B cell (primary cell): ENCODE data around the gene CAPN10. TPM values are rescaled to one million over a fixed set of nuclear protein-coding genes. Genes with fewer than 3 reads are reported as not detected.

Experiments
- ATAC-seq: fragments of 200-7000 bp; cut with Tn5 transposase; one replicate; pipeline ENCODE4 v1.10.0; 2021; ENCODE audit warnings: low read depth, mild to moderate bottlenecking, moderate number of reproducible peaks, moderate library complexity
- CTCF ChIA-PET: fragments of 350-600 bp; sonication (Branson Sonifier 250); formaldehyde crosslinking; loops from one replicate; lab custom pipeline; 2021; ENCODE audit warnings: antibody characterized with exemption, inconsistent platforms; lab: Charles Lee
- POLR2A ChIA-PET: fragments of 350-600 bp; sonication (Branson Sonifier 250); formaldehyde crosslinking; loops from one replicate; lab custom pipeline; 2021; ENCODE audit warnings: antibody characterized with exemption; lab: Charles Lee
- DNase-seq: peaks from one replicate; pipeline ENCODE4 v3.0.0; 2013
- H2AFZ ChIP-seq: 2 replicates; pipeline ENCODE4 v1.6.1; 2012; ENCODE audit warnings: mild to moderate bottlenecking, low read depth, low read length; ENCODE audit not compliant: insufficient read depth, poor library complexity, severe bottlenecking
- H3K27ac ChIP-seq, 2 donors: 1 replicate in 1 of 2; 2 replicates in 1 of 2; pipeline ENCODE4 v1.5.1; 2012 to 2013; ENCODE audit warnings: low read length in 2 of 2, mild to moderate bottlenecking in 2 of 2, moderate library complexity in 1 of 2
- H3K27me3 ChIP-seq, 4 experiments: fragments of 200-600 bp in 1 of 4; sonication (generic) in 1 of 4; replicated peaks in 1 of 4; 1 replicate in 2 of 4; 2 replicates in 2 of 4; pipeline versions ENCODE4 v1.6.1 to v1.7.0; 2013 to 2016; ENCODE audit warnings: low read length in 3 of 4, mild to moderate bottlenecking in 2 of 4, mixed read lengths in 1 of 4, moderate library complexity in 1 of 4; ENCODE audit not compliant: insufficient read depth in 4 of 4, control insufficient read depth in 3 of 4; ENCODE audit errors: control extremely low read depth in 1 of 4
- H3K36me3 ChIP-seq, 2 experiments: replicated peaks in 1 of 2; 1 replicate in 1 of 2; 2 replicates in 1 of 2; pipeline versions ENCODE4 v1.6.1 to v1.7.1; 2013; ENCODE audit warnings: low read length in 1 of 2; ENCODE audit not compliant: insufficient read depth in 2 of 2, control insufficient read depth in 1 of 2; ENCODE audit errors: control extremely low read depth in 1 of 2, extremely low read depth in 1 of 2
- H3K4me1 ChIP-seq, 2 donors: fragments of 200-600 bp in 1 of 2; sonication (generic) in 1 of 2; 1 replicate in 1 of 2; 2 replicates in 1 of 2; pipeline versions ENCODE4 v1.5.1 to v1.6.1; 2013 to 2017; ENCODE audit warnings: low read length in 2 of 2; ENCODE audit not compliant: control insufficient read depth in 2 of 2, insufficient read depth in 2 of 2
- H3K4me2 ChIP-seq: replicated peaks from 2 replicates; pipeline ENCODE3; 2012; ENCODE audit warnings: mild to moderate bottlenecking, low read depth, low read length; ENCODE audit not compliant: poor library complexity, severe bottlenecking
- H3K4me3 ChIP-seq, 5 experiments: fragments of 200-600 bp in 1 of 5; sonication (generic) in 1 of 5; 1 replicate in 3 of 5; 2 replicates in 2 of 5; pipeline versions ENCODE4 v1.5.1 to v1.7.0; 2011 to 2016; ENCODE audit warnings: low read length in 4 of 5, mild to moderate bottlenecking in 4 of 5, low read depth in 2 of 5, control low read depth in 1 of 5, moderate library complexity in 1 of 5; ENCODE audit not compliant: insufficient read depth in 1 of 5; ENCODE audit errors: control extremely low read depth in 1 of 5, extremely low read depth in 1 of 5
- H3K79me2 ChIP-seq: fragments of 200-600 bp; sonication (generic); one replicate; pipeline ENCODE4 v1.6.0; 2016; ENCODE audit warnings: low read length; ENCODE audit not compliant: control insufficient read depth, insufficient read depth
- H3K9ac ChIP-seq: fragments of 200-600 bp; sonication (generic); 2 replicates; pipeline ENCODE4 v1.6.1; 2017; ENCODE audit warnings: mild to moderate bottlenecking, low read length, moderate library complexity
- H3K9me3 ChIP-seq, 3 donors: one replicate each; pipeline versions ENCODE4 v1.6.1 to v1.7.1; 2013; ENCODE audit warnings: low read length in 2 of 3; ENCODE audit not compliant: control insufficient read depth in 2 of 3, insufficient read depth in 1 of 3; ENCODE audit errors: control extremely low read depth in 1 of 3
- H4K20me1 ChIP-seq: 2 replicates; pipeline ENCODE4 v1.6.0; 2012; ENCODE audit warnings: mild to moderate bottlenecking, low read length; ENCODE audit not compliant: insufficient read depth, control insufficient read depth, poor library complexity, severe bottlenecking
- H3K27ac Mint-ChIP-seq: one replicate; pipeline ENCODE4 v1.8.0; 2021; ENCODE audit warnings: mixed read lengths
- H3K27me3 Mint-ChIP-seq: one replicate; pipeline ENCODE4 v1.8.0; 2021; ENCODE audit warnings: mixed read lengths
- H3K4me1 Mint-ChIP-seq: one replicate; pipeline ENCODE4 v1.8.0; 2021; ENCODE audit warnings: mixed read lengths
- H3K4me3 Mint-ChIP-seq: one replicate; pipeline ENCODE4 v1.8.0; 2021; ENCODE audit warnings: mixed read lengths
- H3K9me3 Mint-ChIP-seq: one replicate; pipeline ENCODE4 v1.8.0; 2022; ENCODE audit warnings: mixed read lengths; ENCODE audit not compliant: insufficient read depth
- EZH2 ChIP-seq: IDR thresholded peaks from 2 replicates; pipeline ENCODE4 v1.6.1; 2012; ENCODE audit warnings: borderline replicate concordance, low read depth, mild to moderate bottlenecking, moderate library complexity, low read length; ENCODE audit not compliant: insufficient read depth, poor library complexity, severe bottlenecking
- WGBS: methylation state at CpG from one replicate; pipeline ENCODE4 v1.1.5; 2013; ENCODE audit warnings: missing lambda C conversion rate; ENCODE audit not compliant: insufficient coverage; 5-methylcytosine and 5-hydroxymethylcytosine counted together
- intact Hi-C: fragments of 100-400 bp; cut with micrococcal nuclease; formaldehyde crosslinking; loops from one replicate; pipeline ENCODE4 v1.10.0; 2022
- polyA plus RNA-seq: library from polyadenylated mRNA; depleted of rRNA; stranded (reverse); fragments of >200 nt; gene quantifications from 2 replicates; pipeline ENCODE4 v1.2.3, GENCODE V29; 2012
- total RNA-seq, 2 donors: library from RNA; stranded (reverse); fragments of 120-200 nt in 1 of 2; gene quantifications; 1 replicate in 1 of 2; 2 replicates in 1 of 2; pipeline versions ENCODE4 v1.2.3 to v1.2.4, GENCODE V29; 2013 to 2022
- TF ChIP-seq, protein P1 (sequence below): fragments of 200-600 bp; IDR thresholded peaks from one replicate; pipeline ENCODE4 v1.8.0; 2022; ENCODE audit warnings: antibody characterized with exemption, mild to moderate bottlenecking

CAPN10 gene
- total and polyA plus RNA-seq, 2 donors (not counting 1 experiment from before 2014, with no cell fraction given): 73.4 to 92.1 TPM

GRCh38 chr2:240558236-240558761, 28.2 kb upstream of the CAPN10 start:
- Mint-ChIP-seq H3K27me3 (no peaks in the 10 kb centered on the region), H3K27ac (no peak overlapping the region), H3K4me3 (peak overlapping the region; percentile 81), H3K9me3 (no peaks in the 10 kb centered on the region), H3K4me1 (peaks cover 53% of the 10 kb centered on the region)
- ChIA-PET CTCF (interaction anchor here (2.2 to 2.4 kb wide), 2 partner anchors 8 to 28 kb away, joined by 11 to 12 read pairs; partner anchors contain the start of gene CAPN10), POLR2A (interaction anchor here (0.7 to 1.3 kb wide), 2 partner anchors 8 to 28 kb away, joined by 3 to 4 read pairs; partner anchors contain the start of gene CAPN10)
- peaks cover 0 to 18% of the 10 kb centered on the region in 2 experiments for H3K36me3 ChIP-seq
- no peaks in the 10 kb centered on the region for H3K27me3 ChIP-seq
- peaks cover 39 to 47% of the 10 kb centered on the region in 2 donors for H3K4me1 ChIP-seq
- ATAC-seq (no peak), DNase-seq (no peak)
- H3K27ac ChIP-seq: no peak overlapping the region
- H3K9me3 ChIP-seq: no peaks in the 10 kb centered on the region
- 89% methylated on average over 18 of the region's 18 CpGs for WGBS
- peaks cover 66% of the 10 kb centered on the region for H4K20me1 ChIP-seq
- H3K4me2 ChIP-seq: peak overlapping the region; percentile 74
- H3K79me2 ChIP-seq: peaks cover 73% of the 10 kb centered on the region
- peak overlapping the region; percentile 50 for H3K9ac ChIP-seq
- intact Hi-C loops: no loop called here
- peak overlapping the region in 2 of 5 experiments; percentile 18 to 26 for H3K4me3 ChIP-seq
- no peak for TF ChIP-seq EZH2
- TF ChIP-seq, protein P1, sequence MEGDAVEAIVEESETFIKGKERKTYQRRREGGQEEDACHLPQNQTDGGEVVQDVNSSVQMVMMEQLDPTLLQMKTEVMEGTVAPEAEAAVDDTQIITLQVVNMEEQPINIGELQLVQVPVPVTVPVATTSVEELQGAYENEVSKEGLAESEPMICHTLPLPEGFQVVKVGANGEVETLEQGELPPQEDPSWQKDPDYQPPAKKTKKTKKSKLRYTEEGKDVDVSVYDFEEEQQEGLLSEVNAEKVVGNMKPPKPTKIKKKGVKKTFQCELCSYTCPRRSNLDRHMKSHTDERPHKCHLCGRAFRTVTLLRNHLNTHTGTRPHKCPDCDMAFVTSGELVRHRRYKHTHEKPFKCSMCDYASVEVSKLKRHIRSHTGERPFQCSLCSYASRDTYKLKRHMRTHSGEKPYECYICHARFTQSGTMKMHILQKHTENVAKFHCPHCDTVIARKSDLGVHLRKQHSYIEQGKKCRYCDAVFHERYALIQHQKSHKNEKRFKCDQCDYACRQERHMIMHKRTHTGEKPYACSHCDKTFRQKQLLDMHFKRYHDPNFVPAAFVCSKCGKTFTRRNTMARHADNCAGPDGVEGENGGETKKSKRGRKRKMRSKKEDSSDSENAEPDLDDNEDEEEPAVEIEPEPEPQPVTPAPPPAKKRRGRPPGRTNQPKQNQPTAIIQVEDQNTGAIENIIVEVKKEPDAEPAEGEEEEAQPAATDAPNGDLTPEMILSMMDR: no peak
- H2AFZ ChIP-seq: no peak overlapping the region

GRCh38 chr2:240559286-240559685, 27.2 kb upstream of the CAPN10 start:
- H3K27me3 Mint-ChIP-seq: no peaks in the 10 kb centered on the region
- CTCF ChIA-PET: interaction anchor here (0.6 to 0.9 kb wide), 2 partner anchors 17 to 45 kb away, joined by 4 to 5 read pairs; no protein-coding TSS in a partner anchor
- peak overlapping the region; percentile 81 for H3K4me3 Mint-ChIP-seq
- H3K36me3 ChIP-seq: peaks cover 0 to 17% of the 10 kb centered on the region in 2 experiments
- intact Hi-C loops: no loop called here
- H3K4me1 Mint-ChIP-seq: peaks cover 59% of the 10 kb centered on the region
- peaks cover 39 to 52% of the 10 kb centered on the region in 2 donors for H3K4me1 ChIP-seq
- no peak for DNase-seq
- peak overlapping the region in 1 of 5 experiments; percentile 74 for H3K4me3 ChIP-seq
- H3K27me3 ChIP-seq: no peaks in the 10 kb centered on the region
- H3K9me3 Mint-ChIP-seq: no peaks in the 10 kb centered on the region
- peaks cover 57% of the 10 kb centered on the region for H4K20me1 ChIP-seq
- TF ChIP-seq, protein P1: no peak
- TF ChIP-seq EZH2: no peak
- H3K27ac Mint-ChIP-seq: peak overlapping the region; percentile 96
- peak overlapping the region; percentile 92 for H3K9ac ChIP-seq
- peak overlapping the region; percentile 87 for H3K4me2 ChIP-seq
- WGBS: 80% methylated on average over 1 of the region's 3 CpGs
- H3K9me3 ChIP-seq: no peaks in the 10 kb centered on the region
- ATAC-seq: no peak
- POLR2A ChIA-PET: interaction anchor here (2.7 kb wide), 1 partner anchor 27 kb away, joined by 59 read pairs; the partner anchor contains the start of gene CAPN10
- no peak overlapping the region for H2AFZ ChIP-seq
- peaks cover 76% of the 10 kb centered on the region for H3K79me2 ChIP-seq
- peak overlapping the region in 1 of 2 donors; percentile 98 for H3K27ac ChIP-seq
